WI38 (cell line): Measurements from ENCODE around the gene FTSJ3.

Experiments
- H3K4me3 ChIP-seq: 2 replicates; pipeline ENCODE4 v1.5.1; 2011; ENCODE audit warnings: low read depth, mild to moderate bottlenecking, control low read depth, low read length
- TF ChIP-seq, protein P1 (sequence below): IDR thresholded peaks from 2 replicates; pipeline ENCODE4 v1.5.1; 2012; ENCODE audit warnings: low read depth, mild to moderate bottlenecking, control low read depth, low read length

The FTSJ3 gene

GRCh38 chr17:63819585-63820537 lies 7.6 kb downstream of the FTSJ3 start:
- TF ChIP-seq, protein P1, sequence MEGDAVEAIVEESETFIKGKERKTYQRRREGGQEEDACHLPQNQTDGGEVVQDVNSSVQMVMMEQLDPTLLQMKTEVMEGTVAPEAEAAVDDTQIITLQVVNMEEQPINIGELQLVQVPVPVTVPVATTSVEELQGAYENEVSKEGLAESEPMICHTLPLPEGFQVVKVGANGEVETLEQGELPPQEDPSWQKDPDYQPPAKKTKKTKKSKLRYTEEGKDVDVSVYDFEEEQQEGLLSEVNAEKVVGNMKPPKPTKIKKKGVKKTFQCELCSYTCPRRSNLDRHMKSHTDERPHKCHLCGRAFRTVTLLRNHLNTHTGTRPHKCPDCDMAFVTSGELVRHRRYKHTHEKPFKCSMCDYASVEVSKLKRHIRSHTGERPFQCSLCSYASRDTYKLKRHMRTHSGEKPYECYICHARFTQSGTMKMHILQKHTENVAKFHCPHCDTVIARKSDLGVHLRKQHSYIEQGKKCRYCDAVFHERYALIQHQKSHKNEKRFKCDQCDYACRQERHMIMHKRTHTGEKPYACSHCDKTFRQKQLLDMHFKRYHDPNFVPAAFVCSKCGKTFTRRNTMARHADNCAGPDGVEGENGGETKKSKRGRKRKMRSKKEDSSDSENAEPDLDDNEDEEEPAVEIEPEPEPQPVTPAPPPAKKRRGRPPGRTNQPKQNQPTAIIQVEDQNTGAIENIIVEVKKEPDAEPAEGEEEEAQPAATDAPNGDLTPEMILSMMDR = no peak

DNA sequence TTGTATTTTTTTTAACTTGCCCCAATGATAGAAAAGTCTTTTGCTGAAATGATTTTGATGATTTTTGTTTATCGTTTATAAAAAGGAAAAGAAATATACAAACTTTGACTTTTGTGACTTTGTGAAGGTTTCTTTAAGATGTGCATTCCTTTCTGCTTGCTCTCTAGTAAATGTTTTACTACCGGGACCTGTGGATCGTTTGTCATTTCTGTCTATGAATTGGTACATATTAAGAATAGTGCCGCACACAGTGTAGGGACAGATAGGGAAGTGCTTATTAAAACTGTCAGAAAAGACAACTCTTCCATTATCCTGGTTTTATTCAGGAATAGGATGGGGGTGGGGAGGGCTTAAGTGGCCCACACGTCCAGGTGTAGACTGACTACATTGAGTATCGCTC lies 8.3 kb downstream of the FTSJ3 start:
- TF ChIP-seq, protein P1 = no peak
- H3K4me3 ChIP-seq = no peak overlapping the region

More at GRCh38 chr17:63819585-63820537, 7.6 kb downstream of the FTSJ3 start:
- H3K4me3 ChIP-seq = no peak overlapping the region

GRCh38 chr17:63817736-63818385 lies 9.6 kb downstream of the FTSJ3 start:
- H3K4me3 ChIP-seq = no peak overlapping the region
- TF ChIP-seq, protein P1 = no peak

- TF ChIP-seq, protein P1 = no peak
- H3K4me3 ChIP-seq = no peak overlapping the region
These were observed 10.8 kb downstream of the FTSJ3 start for GRCh38 chr17:63816669-63817068.

- TF ChIP-seq, protein P1 = no peak
- no peak overlapping the region for H3K4me3 ChIP-seq
These were observed 11.3 kb downstream of the FTSJ3 start for GRCh38 chr17:63816123-63816522.

DNA sequence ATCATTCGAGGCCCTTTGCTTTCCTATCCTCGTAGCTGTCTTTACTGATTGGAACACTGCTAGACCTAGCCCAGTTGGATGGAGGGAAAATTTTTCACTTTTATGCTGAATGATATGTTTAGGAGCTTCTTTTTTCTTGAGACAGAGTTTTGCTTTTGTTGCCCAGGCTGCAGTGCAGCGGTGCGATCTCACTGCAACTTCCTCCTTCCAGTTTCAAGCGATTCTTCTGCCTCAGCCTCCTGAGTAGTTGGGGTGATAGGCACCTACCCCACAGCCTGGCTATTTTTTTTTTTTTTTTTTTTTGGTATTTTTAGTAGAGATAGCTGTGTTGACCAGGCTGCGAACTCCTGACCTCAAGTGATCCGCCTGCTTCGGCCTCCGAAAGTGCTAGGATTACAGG lies 17.5 kb downstream of the FTSJ3 start:
- TF ChIP-seq, protein P1 = no peak
- H3K4me3 ChIP-seq = no peak overlapping the region

GRCh38 chr17:63805591-63805990 lies 21.9 kb downstream of the FTSJ3 start:
- H3K4me3 ChIP-seq = no peak overlapping the region
- TF ChIP-seq, protein P1 = no peak
